ENCODE results near the gene ARPP21. TPM values are rescaled to one million over a fixed set of nuclear protein-coding genes. Genes with fewer than 3 reads are reported as not detected.

ARPP21 gene
- polyA plus RNA-seq, 3 donors from 2014 or later: not detected

- Mint-ChIP-seq H3K4me1 (no peaks in the 10 kb centered on the region), H3K36me3 (peaks cover 0 to 3% (median 0%) of the 10 kb centered on the region in 3 donors), H3K4me3 (no peak overlapping the region)
Observed at GRCh38 chr3:35737934-35738706, 98.8 kb downstream of the ARPP21 start.

GRCh38 chr3:35739181-35739809, 100.0 kb downstream of the ARPP21 start:
- H3K27ac Mint-ChIP-seq: no peak overlapping the region
- no peak for DNase-seq

More at GRCh38 chr3:35737934-35738706, 98.8 kb downstream of the ARPP21 start:
- H3K27me3 Mint-ChIP-seq (ENCODE audit: low read depth in 3 of 3): peaks cover 0 to 2% (median 2%) of the 10 kb centered on the region in 3 donors
- H3K27ac Mint-ChIP-seq: no peak overlapping the region
- no peak for DNase-seq
- H3K9me3 Mint-ChIP-seq: peaks cover 5 to 39% (median 13%) of the 10 kb centered on the region in 6 donors

GRCh38 chr3:35739964-35740527, 100.7 kb downstream of the ARPP21 start:
- peaks cover 0 to 2% (median 2%) of the 10 kb centered on the region in 3 donors for H3K27me3 Mint-ChIP-seq (ENCODE audit: low read depth in 3 of 3)
- DNase-seq: no peak
- no peak overlapping the region for H3K27ac Mint-ChIP-seq
- H3K4me1 Mint-ChIP-seq: no peaks in the 10 kb centered on the region
- no peak overlapping the region for H3K4me3 Mint-ChIP-seq
- H3K9me3 Mint-ChIP-seq: peaks cover 2 to 45% (median 11%) of the 10 kb centered on the region in 6 donors
- peaks cover 0 to 3% (median 0%) of the 10 kb centered on the region in 3 donors for H3K36me3 Mint-ChIP-seq

More at GRCh38 chr3:35739181-35739809, 100.0 kb downstream of the ARPP21 start:
- peaks cover 0 to 2% (median 2%) of the 10 kb centered on the region in 3 donors for H3K27me3 Mint-ChIP-seq (ENCODE audit: low read depth in 3 of 3)
- no peaks in the 10 kb centered on the region for H3K4me1 Mint-ChIP-seq
- H3K9me3 Mint-ChIP-seq: peaks cover 2 to 39% (median 13%) of the 10 kb centered on the region in 6 donors
- H3K4me3 Mint-ChIP-seq: no peak overlapping the region
- H3K36me3 Mint-ChIP-seq: peaks cover 0 to 3% (median 0%) of the 10 kb centered on the region in 3 donors

GRCh38 chr3:35743218-35743617, 103.9 kb downstream of the ARPP21 start:
- no peak for DNase-seq
- Mint-ChIP-seq H3K4me3 (no peak overlapping the region), H3K9me3 (peaks cover 0 to 31% (median 14%) of the 10 kb centered on the region in 6 donors), H3K36me3 (no peaks in the 10 kb centered on the region), H3K4me1 (no peaks in the 10 kb centered on the region), H3K27ac (no peak overlapping the region), H3K27me3 (ENCODE audit: low read depth in 3 of 3) (peaks cover 0 to 2% (median 0%) of the 10 kb centered on the region in 3 donors)

GRCh38 chr3:35744419-35744818, 105.1 kb downstream of the ARPP21 start:
- no peaks in the 10 kb centered on the region for H3K4me1 Mint-ChIP-seq
- no peaks in the 10 kb centered on the region for H3K27me3 Mint-ChIP-seq (ENCODE audit: low read depth in 3 of 3)
- peaks cover 0 to 21% (median 12%) of the 10 kb centered on the region in 6 donors for H3K9me3 Mint-ChIP-seq
- H3K27ac Mint-ChIP-seq: no peak overlapping the region
- DNase-seq: no peak
- no peaks in the 10 kb centered on the region for H3K36me3 Mint-ChIP-seq
- no peak overlapping the region for H3K4me3 Mint-ChIP-seq

GRCh38 chr3:35745351-35745750, 106.0 kb downstream of the ARPP21 start:
- Mint-ChIP-seq H3K36me3 (no peaks in the 10 kb centered on the region), H3K4me1 (no peaks in the 10 kb centered on the region), H3K27me3 (ENCODE audit: low read depth in 3 of 3) (no peaks in the 10 kb centered on the region), H3K9me3 (peaks cover 0 to 20% (median 10%) of the 10 kb centered on the region in 6 donors), H3K27ac (no peak overlapping the region), H3K4me3 (no peak overlapping the region)
- DNase-seq: no peak

GRCh38 chr3:35745802-35746484, 106.6 kb downstream of the ARPP21 start:
- Mint-ChIP-seq H3K4me1 (no peaks in the 10 kb centered on the region), H3K9me3 (peaks cover 0 to 20% (median 10%) of the 10 kb centered on the region in 6 donors), H3K36me3 (no peaks in the 10 kb centered on the region), H3K27ac (no peak overlapping the region), H3K4me3 (no peak overlapping the region), H3K27me3 (ENCODE audit: low read depth in 3 of 3) (no peaks in the 10 kb centered on the region)
- DNase-seq: no peak

- Mint-ChIP-seq H3K36me3 (no peaks in the 10 kb centered on the region), H3K27ac (no peak overlapping the region)
Observed at GRCh38 chr3:35746492-35746891, 107.2 kb downstream of the ARPP21 start.

GRCh38 chr3:35748144-35748543, 108.8 kb downstream of the ARPP21 start:
- DNase-seq: no peak
- H3K4me3 Mint-ChIP-seq: no peak overlapping the region
- no peaks in the 10 kb centered on the region for H3K4me1 Mint-ChIP-seq
- H3K27me3 Mint-ChIP-seq (ENCODE audit: low read depth in 3 of 3): peaks cover 0 to 2% (median 0%) of the 10 kb centered on the region in 3 donors
- peaks cover 2 to 23% (median 12%) of the 10 kb centered on the region in 6 donors for H3K9me3 Mint-ChIP-seq
- no peak overlapping the region for H3K27ac Mint-ChIP-seq
- H3K36me3 Mint-ChIP-seq: no peaks in the 10 kb centered on the region

More at GRCh38 chr3:35746492-35746891, 107.2 kb downstream of the ARPP21 start:
- no peak for DNase-seq
- H3K9me3 Mint-ChIP-seq: peaks cover 0 to 20% (median 10%) of the 10 kb centered on the region in 6 donors
- no peaks in the 10 kb centered on the region for H3K4me1 Mint-ChIP-seq
- no peak overlapping the region for H3K4me3 Mint-ChIP-seq
- H3K27me3 Mint-ChIP-seq (ENCODE audit: low read depth in 3 of 3): no peaks in the 10 kb centered on the region

GRCh38 chr3:35751207-35751606, 111.9 kb downstream of the ARPP21 start:
- Mint-ChIP-seq H3K27ac (no peak overlapping the region), H3K4me1 (no peaks in the 10 kb centered on the region), H3K27me3 (ENCODE audit: low read depth in 3 of 3) (peaks cover 0 to 2% (median 0%) of the 10 kb centered on the region in 3 donors), H3K9me3 (peaks cover 4 to 30% (median 11%) of the 10 kb centered on the region in 6 donors), H3K4me3 (no peak overlapping the region), H3K36me3 (no peaks in the 10 kb centered on the region)
- DNase-seq: no peak

- Mint-ChIP-seq H3K4me3 (no peak overlapping the region), H3K27ac (no peak overlapping the region), H3K4me1 (no peaks in the 10 kb centered on the region), H3K36me3 (no peaks in the 10 kb centered on the region), H3K27me3 (ENCODE audit: low read depth in 3 of 3) (peaks cover 0 to 2% (median 0%) of the 10 kb centered on the region in 3 donors), H3K9me3 (peaks cover 0 to 44% (median 13%) of the 10 kb centered on the region in 6 donors)
- no peak for DNase-seq
Observed at GRCh38 chr3:35757991-35758757, 118.8 kb downstream of the ARPP21 start.

GRCh38 chr3:35760146-35760545, 120.8 kb downstream of the ARPP21 start:
- H3K27ac Mint-ChIP-seq: no peak overlapping the region
- H3K36me3 Mint-ChIP-seq: no peaks in the 10 kb centered on the region
- no peak overlapping the region for H3K4me3 Mint-ChIP-seq
- no peak for DNase-seq
- peaks cover 0 to 2% (median 0%) of the 10 kb centered on the region in 3 donors for H3K27me3 Mint-ChIP-seq (ENCODE audit: low read depth in 3 of 3)
- peaks cover 0 to 42% (median 13%) of the 10 kb centered on the region in 6 donors for H3K9me3 Mint-ChIP-seq
- no peaks in the 10 kb centered on the region for H3K4me1 Mint-ChIP-seq

GRCh38 chr3:35761311-35761710, 122.0 kb downstream of the ARPP21 start:
- Mint-ChIP-seq H3K27ac (no peak overlapping the region), H3K4me3 (no peak overlapping the region), H3K9me3 (peaks cover 0 to 30% (median 8%) of the 10 kb centered on the region in 6 donors), H3K27me3 (ENCODE audit: low read depth in 3 of 3) (peaks cover 0 to 2% (median 0%) of the 10 kb centered on the region in 3 donors), H3K4me1 (no peaks in the 10 kb centered on the region), H3K36me3 (no peaks in the 10 kb centered on the region)
- no peak for DNase-seq
